ENCODE results near the gene CPA1. TPM values are rescaled to one million over a fixed set of nuclear protein-coding genes. Genes with fewer than 3 reads are reported as not detected.

CPA1 gene
- total and polyA plus RNA-seq, 9 of the 15 experiments (the other 6 are each of a cell fraction or from before 2014, with no cell fraction given), result 6.5 TPM; not detected in 8

DNA sequence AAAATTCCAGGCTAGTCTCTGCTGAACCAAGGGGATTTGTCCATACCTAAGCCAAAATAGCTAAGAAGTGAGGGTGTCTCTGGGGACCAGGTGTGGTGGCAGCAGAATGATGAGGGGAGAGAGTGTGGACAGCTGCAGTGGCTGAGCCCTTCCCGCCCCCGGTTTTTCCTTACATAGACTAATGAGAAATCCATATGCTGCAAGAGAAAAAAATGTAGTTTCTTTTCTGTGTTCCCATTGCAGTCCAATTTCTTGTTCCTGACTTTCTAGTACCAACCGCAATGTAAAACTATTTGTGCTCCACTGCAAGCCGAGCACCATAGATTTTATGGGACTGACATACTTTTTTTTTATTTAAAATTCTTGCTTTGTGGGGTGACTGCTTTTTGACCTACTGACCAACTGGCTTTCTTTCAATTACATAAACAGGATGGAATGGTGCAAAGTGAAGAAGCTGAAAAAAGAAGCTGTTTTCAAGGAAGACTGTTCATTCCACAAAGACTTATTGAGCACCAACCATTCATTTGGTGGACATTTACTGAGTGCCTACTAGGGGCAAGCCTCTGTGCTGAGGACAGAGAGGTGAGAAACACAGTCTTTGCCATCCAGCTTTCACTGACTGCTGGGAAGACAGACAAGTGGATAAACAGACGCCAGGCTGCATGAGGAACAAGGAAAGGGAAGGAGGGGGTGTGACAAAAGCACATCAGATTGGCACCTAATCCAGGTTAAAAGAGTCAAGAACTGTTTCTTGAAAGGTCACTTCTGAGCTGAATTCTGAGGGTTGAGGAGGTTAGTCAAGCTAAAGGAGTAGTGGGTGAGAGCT is 50.8 kb downstream of the CPA1 start:
- ChIA-PET POLR2A (interaction anchor here (0.8 kb wide), 1 partner anchor 1130 kb away, joined by 3 read pairs; no protein-coding TSS in a partner anchor), CTCF (ENCODE audit: low intra/inter-chr PET ratio) (no interaction called here)
- BruUV-seq (replicated peaks), result no TSS peak
- FAIRE-seq, result no peak
- Histone ChIP-seq H3K9me3 (replicated peaks; ENCODE audit: control insufficient read depth, insufficient read depth, low read depth, low read length) (no peaks in the 10 kb centered on the region), H3K4me3 (no peak overlapping the region), H3K36me3 (ENCODE audit: control insufficient read depth, insufficient read depth, low read length) (no peaks in the 10 kb centered on the region), H3K27me3 (ENCODE audit: control insufficient read depth in 2 of 2, insufficient read depth in 2 of 2, low read length in 2 of 2) (peaks cover 11 to 21% of the 10 kb centered on the region in 2 experiments; a peak in 4 of 5 replicates), H3K4me2 (ENCODE audit: insufficient read depth, low read length) (no peak overlapping the region), H3K79me2 (ENCODE audit: control insufficient read depth, insufficient read depth, low read length) (no peaks in the 10 kb centered on the region), H3K27ac (ENCODE audit: extremely low read depth, low read depth, low read length) (no peak overlapping the region), H3K9me1 (ENCODE audit: control insufficient read depth, insufficient read depth, low read length) (no peaks in the 10 kb centered on the region), H4K20me1 (replicated peaks; ENCODE audit: control insufficient read depth, insufficient read depth, low read length) (no peaks in the 10 kb centered on the region), H3K4me1 (replicated peaks in 1 of 2; ENCODE audit: control insufficient read depth in 2 of 2, insufficient read depth in 2 of 2, low read length in 2 of 2) (no peaks in the 10 kb centered on the region), H3K9ac (ENCODE audit: insufficient read depth in 1 of 2, low read depth in 2 of 2, low read length in 2 of 2) (no peak overlapping the region), H2AFZ (ENCODE audit: low read depth, low read length) (no peak overlapping the region)
- TF ChIP-seq FOXJ2 (tag; IDR thresholded peaks at IDR 0.05) (no peak), PHF21A (IDR thresholded peaks at IDR 0.05; ENCODE audit: borderline replicate concordance, low read depth) (no peak), E2F5 (CRISPR knock-in tag; IDR thresholded peaks at IDR 0.05) (no peak), GABPB2 (CRISPR knock-in tag; conservative IDR thresholded peaks at IDR 0.05) (no peak), RBBP5 (IDR thresholded peaks at IDR 0.05; ENCODE audit: borderline replicate concordance, insufficient read depth, low read length, poor library complexity, severe bottlenecking) (no peak), EGR1 (conservative IDR thresholded peaks at IDR 0.05) (peak; percentile 31; the same call in 1 of the 2 replicates), TRIM28 (IDR thresholded peaks at IDR 0.05) (no peak)
- ATAC-seq, result no peak
- intact Hi-C loops (cut with micrococcal nuclease), result no loop called here
- WGBS (ENCODE audit: insufficient coverage, low coverage, missing lambda C conversion rate), result 28% methylated on average over 5 of the region's 5 CpGs
- in situ Hi-C loops (cut with MboI), result no loop called here
- no peak for DNase-seq (ENCODE audit: extremely low read depth in 1 of 4, low spot score in 3 of 4)

Data from K562 (cell line).